Measurements from ENCODE around the gene ZNF600. TPM values are rescaled to one million over a fixed set of nuclear protein-coding genes. Genes with fewer than 3 reads are reported as not detected.
"Not testable (repeated sequence)": the region's sequence is repeated elsewhere in the genome, so short reads cannot be mapped to it uniquely, and the experiment has no call there.

ZNF600 gene
- total RNA-seq, 4 donors from 2014 or later = 8.1 to 30.0 (median 10.9) TPM

DNA sequence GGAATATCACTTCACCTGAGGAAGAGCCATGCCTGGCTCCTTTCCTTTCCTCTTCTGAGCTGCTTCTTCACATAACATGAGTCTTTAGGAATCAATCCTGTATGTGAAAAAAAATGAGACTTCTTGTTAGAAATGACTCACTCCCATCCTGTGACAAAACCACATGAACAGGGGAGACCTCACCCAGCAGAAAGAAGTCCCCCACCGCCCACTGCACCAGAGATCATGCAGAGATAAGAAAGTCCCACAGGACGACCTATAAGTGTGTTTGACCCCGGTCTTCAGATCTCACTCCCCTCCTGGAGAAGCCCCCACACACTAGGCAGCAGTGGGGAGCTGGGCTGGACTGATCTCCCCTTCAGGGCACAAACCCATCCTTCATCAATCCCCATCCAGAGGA, 7.8 kb downstream of the ZNF600 start:
- no peak for TF ChIP-seq EP300 (IDR thresholded peaks at IDR 0.05)
- no peak for TF ChIP-seq CTCF (IDR thresholded peaks at IDR 0.05)
- no peak for TF ChIP-seq POLR2AphosphoS5 (IDR thresholded peaks at IDR 0.05)
- no peak for TF ChIP-seq POLR2A (IDR thresholded peaks at IDR 0.05)
- Histone ChIP-seq H3K36me3 (peaks cover 67% of the 10 kb centered on the region), H3K27me3 (no peaks in the 10 kb centered on the region), H3K9me3 (no peaks in the 10 kb centered on the region), H3K4me3 (no peak overlapping the region), H3K4me1 (no peaks in the 10 kb centered on the region), H3K27ac (no peak overlapping the region)
- 55% methylated on average over 3 of the region's 3 CpGs for whole genome bisulfite sequencing
- DNase-seq (ENCODE audit: low spot score in 2 of 2) = no peak

GRCh38 chr19:52756447-52756846, 30.1 kb downstream of the ZNF600 start:
- not testable (repeated sequence) for H3K4me1 ChIP-seq; H3K4me3 ChIP-seq; H3K27me3 ChIP-seq; H3K27ac ChIP-seq; H3K9me3 ChIP-seq; H3K36me3 ChIP-seq; DNase-seq (ENCODE audit: low spot score in 2 of 2)
- WGBS = 79% methylated on average over 2 of the region's 2 CpGs

DNA sequence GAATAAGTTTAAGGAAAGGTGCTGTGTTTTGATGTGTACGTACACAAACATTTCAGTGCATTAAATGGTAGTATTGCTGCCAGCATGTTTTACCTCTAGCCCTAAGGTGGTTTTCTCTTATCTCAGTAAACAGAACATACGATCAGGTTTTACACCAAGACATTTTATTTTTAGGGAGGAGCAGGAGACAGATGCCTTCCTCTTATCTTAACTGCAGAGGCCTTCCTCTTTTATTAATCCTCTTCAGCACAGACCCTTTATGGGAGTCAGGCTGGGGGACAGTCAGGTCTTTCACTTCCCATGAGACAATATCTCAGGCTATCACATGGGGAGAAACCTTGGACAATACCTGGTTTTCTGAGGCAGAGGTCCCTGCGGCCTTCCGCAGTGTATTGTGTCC, 36.8 kb downstream of the ZNF600 start:
- 62% methylated on average over 4 of the region's 4 CpGs for WGBS
- Histone ChIP-seq H3K36me3 (no peaks in the 10 kb centered on the region), H3K4me1 (no peaks in the 10 kb centered on the region), H3K27me3 (no peaks in the 10 kb centered on the region), H3K27ac (no peak overlapping the region), H3K9me3 (no peaks in the 10 kb centered on the region), H3K4me3 (no peak overlapping the region)
- DNase-seq (ENCODE audit: low spot score in 2 of 2) = no peak
- TF ChIP-seq CTCF (IDR thresholded peaks at IDR 0.05) = no peak
- no peak for TF ChIP-seq POLR2AphosphoS5 (IDR thresholded peaks at IDR 0.05)
- no peak for TF ChIP-seq POLR2A (IDR thresholded peaks at IDR 0.05)
- TF ChIP-seq EP300 (IDR thresholded peaks at IDR 0.05) = no peak

DNA sequence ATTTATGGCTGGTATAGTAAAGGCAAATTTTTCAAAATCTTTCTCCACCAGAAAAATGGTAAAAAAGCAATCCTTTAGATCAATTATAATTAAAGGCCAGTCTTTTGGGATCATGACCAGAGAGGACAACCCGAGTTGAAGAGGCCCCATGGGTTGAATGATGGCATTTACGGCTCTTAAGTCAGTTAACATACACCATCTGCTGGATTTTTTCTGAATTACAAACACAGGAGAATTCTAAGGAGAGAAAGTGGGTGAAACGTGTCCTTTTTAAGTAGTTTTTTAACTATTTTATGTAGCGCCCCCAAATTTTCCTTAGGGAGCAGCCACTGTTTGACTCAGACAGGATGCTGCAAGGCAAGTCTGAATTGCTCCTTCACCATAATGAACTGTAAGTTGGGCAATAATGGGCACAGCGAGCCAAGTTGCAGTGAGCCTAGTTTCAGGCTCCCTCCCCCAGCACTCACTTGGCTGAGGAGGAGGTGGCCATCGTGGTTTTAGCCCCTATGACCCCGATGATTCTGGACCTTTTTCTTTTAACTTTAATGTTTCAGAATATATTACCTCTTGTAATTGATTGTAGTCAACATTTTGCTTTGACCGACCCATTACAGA, 38.1 kb downstream of the ZNF600 start:
- 25% methylated on average over 8 of the region's 8 CpGs for WGBS
- Histone ChIP-seq H3K4me1 (no peaks in the 10 kb centered on the region), H3K36me3 (no peaks in the 10 kb centered on the region), H3K27me3 (no peaks in the 10 kb centered on the region), H3K9me3 (no peaks in the 10 kb centered on the region), H3K4me3 (no peak overlapping the region), H3K27ac (no peak overlapping the region)
- TF ChIP-seq POLR2A (IDR thresholded peaks at IDR 0.05) (no peak), CTCF (IDR thresholded peaks at IDR 0.05) (peak; percentile 15 to 29)
- no peak for DNase-seq (ENCODE audit: low spot score in 2 of 2)

DNA sequence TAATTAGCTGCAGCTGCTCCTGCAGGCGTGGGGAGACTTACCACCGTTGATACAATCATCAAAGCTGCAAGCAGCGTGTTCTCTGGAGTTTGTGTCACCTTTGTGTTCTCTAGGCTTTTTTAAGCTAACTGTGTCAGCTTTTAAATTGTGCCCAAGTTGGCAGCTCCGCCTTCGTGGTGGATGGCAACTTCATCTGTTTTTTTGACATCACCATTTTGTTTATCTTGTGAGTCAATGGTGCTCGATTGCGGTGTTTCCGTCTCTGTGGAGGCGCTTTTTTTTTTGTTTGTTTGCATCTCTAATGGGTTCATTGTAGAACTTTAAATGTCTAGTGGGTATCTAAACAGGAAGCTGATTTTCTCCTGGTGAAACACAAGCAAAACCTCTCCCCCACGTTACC, 40.7 kb downstream of the ZNF600 start:
- DNase-seq (ENCODE audit: low spot score in 2 of 2); H3K27ac ChIP-seq: not testable (repeated sequence)
- WGBS = 75% methylated on average over 10 of the region's 10 CpGs

GRCh38 chr19:52743091-52743490, 43.5 kb downstream of the ZNF600 start:
- Histone ChIP-seq H3K4me3 (no peak overlapping the region), H3K27me3 (no peaks in the 10 kb centered on the region), H3K36me3 (no peaks in the 10 kb centered on the region), H3K4me1 (no peaks in the 10 kb centered on the region), H3K27ac (no peak overlapping the region), H3K9me3 (no peaks in the 10 kb centered on the region)
- TF ChIP-seq CTCF (IDR thresholded peaks at IDR 0.05) (no peak), EP300 (IDR thresholded peaks at IDR 0.05) (no peak), POLR2A (IDR thresholded peaks at IDR 0.05) (no peak), POLR2AphosphoS5 (IDR thresholded peaks at IDR 0.05) (no peak)
- no peak for DNase-seq (ENCODE audit: low spot score in 2 of 2)
- 83% methylated on average over 3 of the region's 3 CpGs for WGBS

More for the DNA sequence above, 40.7 kb downstream of the ZNF600 start:
- not testable (repeated sequence) for H3K9me3 ChIP-seq, H3K4me1 ChIP-seq, H3K4me3 ChIP-seq, H3K27me3 ChIP-seq, H3K36me3 ChIP-seq

Data from suprapubic skin (tissue), 4 donors.